ENCODE results near the gene SDF2.

The SDF2 gene

GRCh38 chr17:28698253-28698941, 36.7 kb upstream of the SDF2 start:
- TF ChIP-seq, protein P1, sequence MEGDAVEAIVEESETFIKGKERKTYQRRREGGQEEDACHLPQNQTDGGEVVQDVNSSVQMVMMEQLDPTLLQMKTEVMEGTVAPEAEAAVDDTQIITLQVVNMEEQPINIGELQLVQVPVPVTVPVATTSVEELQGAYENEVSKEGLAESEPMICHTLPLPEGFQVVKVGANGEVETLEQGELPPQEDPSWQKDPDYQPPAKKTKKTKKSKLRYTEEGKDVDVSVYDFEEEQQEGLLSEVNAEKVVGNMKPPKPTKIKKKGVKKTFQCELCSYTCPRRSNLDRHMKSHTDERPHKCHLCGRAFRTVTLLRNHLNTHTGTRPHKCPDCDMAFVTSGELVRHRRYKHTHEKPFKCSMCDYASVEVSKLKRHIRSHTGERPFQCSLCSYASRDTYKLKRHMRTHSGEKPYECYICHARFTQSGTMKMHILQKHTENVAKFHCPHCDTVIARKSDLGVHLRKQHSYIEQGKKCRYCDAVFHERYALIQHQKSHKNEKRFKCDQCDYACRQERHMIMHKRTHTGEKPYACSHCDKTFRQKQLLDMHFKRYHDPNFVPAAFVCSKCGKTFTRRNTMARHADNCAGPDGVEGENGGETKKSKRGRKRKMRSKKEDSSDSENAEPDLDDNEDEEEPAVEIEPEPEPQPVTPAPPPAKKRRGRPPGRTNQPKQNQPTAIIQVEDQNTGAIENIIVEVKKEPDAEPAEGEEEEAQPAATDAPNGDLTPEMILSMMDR (IDR thresholded peaks at IDR 0.05) = no peak
- H3K27me3 ChIP-seq (ENCODE audit: control insufficient read depth, insufficient read depth, low read length) = no peaks in the 10 kb centered on the region
- H3K9me3 ChIP-seq (ENCODE audit: control insufficient read depth, low read length) = no peaks in the 10 kb centered on the region
- H3K4me2 ChIP-seq (ENCODE audit: low read length) = no peak overlapping the region
- H3K4me1 ChIP-seq = no peaks in the 10 kb centered on the region
- H3K4me3 ChIP-seq (ENCODE audit: low read depth, low read length) = no peak overlapping the region
- H3K27ac ChIP-seq = no peak overlapping the region
- H3K79me2 ChIP-seq = no peaks in the 10 kb centered on the region
- no peak overlapping the region for H2AFZ ChIP-seq
- no peaks in the 10 kb centered on the region for H3K36me3 ChIP-seq (ENCODE audit: control insufficient read depth, insufficient read depth, low read length)
- H3K9ac ChIP-seq = no peak overlapping the region

DNA sequence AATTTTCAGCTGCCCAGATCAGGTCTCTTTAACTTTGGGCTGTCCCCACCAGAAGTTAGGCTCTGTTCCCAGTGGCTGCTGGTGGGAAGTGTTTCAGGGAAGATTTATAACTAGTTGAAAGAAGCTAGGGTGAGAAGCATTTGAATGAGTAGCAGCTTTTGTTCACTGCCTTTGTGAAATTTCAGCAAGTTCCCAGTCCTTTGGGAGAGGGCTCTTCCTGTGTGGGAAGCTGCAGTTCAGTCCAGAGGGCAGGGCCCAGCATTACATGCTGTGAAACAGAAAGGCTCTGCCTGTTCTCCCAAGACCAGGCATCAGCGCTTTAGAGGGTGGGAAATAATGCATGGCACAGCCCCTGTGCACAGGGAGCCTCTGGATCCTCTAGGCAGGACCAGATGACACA, 32.2 kb upstream of the SDF2 start:
- Histone ChIP-seq H3K4me2 (ENCODE audit: low read length) (no peak overlapping the region), H3K9ac (no peak overlapping the region), H3K4me1 (no peaks in the 10 kb centered on the region), H3K4me3 (ENCODE audit: low read depth, low read length) (no peak overlapping the region), H3K9me3 (ENCODE audit: control insufficient read depth, low read length) (no peaks in the 10 kb centered on the region), H3K27ac (no peak overlapping the region), H3K27me3 (ENCODE audit: control insufficient read depth, insufficient read depth, low read length) (no peaks in the 10 kb centered on the region), H3K79me2 (peaks cover 3% of the 10 kb centered on the region), H3K36me3 (ENCODE audit: control insufficient read depth, insufficient read depth, low read length) (no peaks in the 10 kb centered on the region), H2AFZ (no peak overlapping the region)
- TF ChIP-seq, protein P1 (IDR thresholded peaks at IDR 0.05) = no peak

GRCh38 chr17:28689011-28689410, 27.3 kb upstream of the SDF2 start:
- H3K9ac ChIP-seq = no peak overlapping the region
- H3K27me3 ChIP-seq (ENCODE audit: control insufficient read depth, insufficient read depth, low read length) = no peaks in the 10 kb centered on the region
- TF ChIP-seq, protein P1 (IDR thresholded peaks at IDR 0.05) = no peak
- H3K4me3 ChIP-seq (ENCODE audit: low read depth, low read length) = no peak overlapping the region
- H3K4me1 ChIP-seq = no peaks in the 10 kb centered on the region
- H3K4me2 ChIP-seq (ENCODE audit: low read length) = no peak overlapping the region
- H2AFZ ChIP-seq = no peak overlapping the region
- H3K27ac ChIP-seq = no peak overlapping the region
- H3K79me2 ChIP-seq = peaks cover 3% of the 10 kb centered on the region
- no peaks in the 10 kb centered on the region for H3K36me3 ChIP-seq (ENCODE audit: control insufficient read depth, insufficient read depth, low read length)
- H3K9me3 ChIP-seq (ENCODE audit: control insufficient read depth, low read length) = no peaks in the 10 kb centered on the region

GRCh38 chr17:28688481-28688880, 26.8 kb upstream of the SDF2 start:
- Histone ChIP-seq H3K9me3 (ENCODE audit: control insufficient read depth, low read length) (no peaks in the 10 kb centered on the region), H3K4me1 (no peaks in the 10 kb centered on the region), H3K79me2 (peaks cover 3% of the 10 kb centered on the region), H3K4me2 (ENCODE audit: low read length) (no peak overlapping the region), H3K4me3 (ENCODE audit: low read depth, low read length) (no peak overlapping the region), H3K36me3 (ENCODE audit: control insufficient read depth, insufficient read depth, low read length) (no peaks in the 10 kb centered on the region), H3K27me3 (ENCODE audit: control insufficient read depth, insufficient read depth, low read length) (no peaks in the 10 kb centered on the region), H2AFZ (no peak overlapping the region), H3K9ac (no peak overlapping the region), H3K27ac (no peak overlapping the region)
- TF ChIP-seq, protein P1 (IDR thresholded peaks at IDR 0.05) = no peak

- Histone ChIP-seq H3K9ac (no peak overlapping the region), H3K36me3 (ENCODE audit: control insufficient read depth, insufficient read depth, low read length) (no peaks in the 10 kb centered on the region)
- TF ChIP-seq, protein P1 (IDR thresholded peaks at IDR 0.05) = no peak
These were observed 24.6 kb upstream of the SDF2 start for GRCh38 chr17:28686296-28686695.

More at GRCh38 chr17:28686296-28686695, 24.6 kb upstream of the SDF2 start:
- H2AFZ ChIP-seq = no peak overlapping the region
- H3K79me2 ChIP-seq = peaks cover 3% of the 10 kb centered on the region
- H3K4me1 ChIP-seq = no peaks in the 10 kb centered on the region
- no peaks in the 10 kb centered on the region for H3K9me3 ChIP-seq (ENCODE audit: control insufficient read depth, low read length)
- no peak overlapping the region for H3K27ac ChIP-seq
- no peaks in the 10 kb centered on the region for H3K27me3 ChIP-seq (ENCODE audit: control insufficient read depth, insufficient read depth, low read length)
- H3K4me3 ChIP-seq (ENCODE audit: low read depth, low read length) = no peak overlapping the region
- no peak overlapping the region for H3K4me2 ChIP-seq (ENCODE audit: low read length)
